Measurements from ENCODE around the gene NPB. TPM values are rescaled to one million over a fixed set of nuclear protein-coding genes. Genes with fewer than 3 reads are reported as not detected.

Gene NPB
- total and polyA plus RNA-seq, 12 donors: 0.07 to 2.5 (median 0.35) TPM; not detected in 4

DNA sequence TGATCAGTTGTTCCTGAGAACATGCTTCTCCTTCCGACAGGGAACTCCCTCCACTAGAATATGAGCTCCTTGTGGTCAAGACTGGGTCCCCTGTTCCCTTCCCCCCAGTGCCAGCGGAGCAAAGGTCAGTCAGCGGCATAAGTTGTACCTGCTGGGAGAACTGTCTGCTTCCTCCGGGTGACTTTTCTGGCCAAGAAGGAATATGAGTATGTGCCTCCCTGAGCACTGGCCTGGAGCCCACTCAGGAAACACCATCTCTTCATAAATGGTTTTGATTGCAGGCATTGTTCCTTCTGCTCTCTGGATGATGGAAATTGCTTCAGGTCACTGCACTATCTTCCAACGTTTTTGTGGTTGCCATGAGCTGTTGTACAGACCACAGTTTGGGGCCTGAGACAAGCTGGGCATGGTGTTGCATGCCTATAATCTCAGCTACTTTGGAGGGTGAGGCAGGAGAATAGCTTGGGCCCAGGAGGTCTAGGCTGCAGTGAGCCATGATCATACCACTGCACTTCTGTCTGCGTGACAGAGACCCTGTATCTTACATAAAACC lies 38.8 kb upstream of the NPB start:
- H3K36me3 ChIP-seq (replicated peaks in 1 of 2): peaks cover 0 to 15% of the 10 kb centered on the region in 2 donors
- peak overlapping the region in 2 of 5 donors; percentile 15 to 99 for H3K27ac ChIP-seq
- WGBS, 4 donors: 72 to 83% (median 79%) methylated on average over 6 of the region's 6 CpGs
- TF ChIP-seq, protein P1, sequence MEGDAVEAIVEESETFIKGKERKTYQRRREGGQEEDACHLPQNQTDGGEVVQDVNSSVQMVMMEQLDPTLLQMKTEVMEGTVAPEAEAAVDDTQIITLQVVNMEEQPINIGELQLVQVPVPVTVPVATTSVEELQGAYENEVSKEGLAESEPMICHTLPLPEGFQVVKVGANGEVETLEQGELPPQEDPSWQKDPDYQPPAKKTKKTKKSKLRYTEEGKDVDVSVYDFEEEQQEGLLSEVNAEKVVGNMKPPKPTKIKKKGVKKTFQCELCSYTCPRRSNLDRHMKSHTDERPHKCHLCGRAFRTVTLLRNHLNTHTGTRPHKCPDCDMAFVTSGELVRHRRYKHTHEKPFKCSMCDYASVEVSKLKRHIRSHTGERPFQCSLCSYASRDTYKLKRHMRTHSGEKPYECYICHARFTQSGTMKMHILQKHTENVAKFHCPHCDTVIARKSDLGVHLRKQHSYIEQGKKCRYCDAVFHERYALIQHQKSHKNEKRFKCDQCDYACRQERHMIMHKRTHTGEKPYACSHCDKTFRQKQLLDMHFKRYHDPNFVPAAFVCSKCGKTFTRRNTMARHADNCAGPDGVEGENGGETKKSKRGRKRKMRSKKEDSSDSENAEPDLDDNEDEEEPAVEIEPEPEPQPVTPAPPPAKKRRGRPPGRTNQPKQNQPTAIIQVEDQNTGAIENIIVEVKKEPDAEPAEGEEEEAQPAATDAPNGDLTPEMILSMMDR (IDR thresholded peaks at IDR 0.05): no peak
- TF ChIP-seq POLR2A (IDR thresholded peaks at IDR 0.05): no peak
- no peak overlapping the region for H3K4me3 ChIP-seq
- peaks cover 36 to 43% of the 10 kb centered on the region in 2 donors for H3K4me1 ChIP-seq (replicated peaks in 1 of 2)
- no peaks in the 10 kb centered on the region for H3K27me3 ChIP-seq
- intact Hi-C loops (cut with DNase I): no loop called here
- DNase-seq: no peak
- no peaks in the 10 kb centered on the region for H3K9me3 ChIP-seq (replicated peaks in 1 of 3)

DNA sequence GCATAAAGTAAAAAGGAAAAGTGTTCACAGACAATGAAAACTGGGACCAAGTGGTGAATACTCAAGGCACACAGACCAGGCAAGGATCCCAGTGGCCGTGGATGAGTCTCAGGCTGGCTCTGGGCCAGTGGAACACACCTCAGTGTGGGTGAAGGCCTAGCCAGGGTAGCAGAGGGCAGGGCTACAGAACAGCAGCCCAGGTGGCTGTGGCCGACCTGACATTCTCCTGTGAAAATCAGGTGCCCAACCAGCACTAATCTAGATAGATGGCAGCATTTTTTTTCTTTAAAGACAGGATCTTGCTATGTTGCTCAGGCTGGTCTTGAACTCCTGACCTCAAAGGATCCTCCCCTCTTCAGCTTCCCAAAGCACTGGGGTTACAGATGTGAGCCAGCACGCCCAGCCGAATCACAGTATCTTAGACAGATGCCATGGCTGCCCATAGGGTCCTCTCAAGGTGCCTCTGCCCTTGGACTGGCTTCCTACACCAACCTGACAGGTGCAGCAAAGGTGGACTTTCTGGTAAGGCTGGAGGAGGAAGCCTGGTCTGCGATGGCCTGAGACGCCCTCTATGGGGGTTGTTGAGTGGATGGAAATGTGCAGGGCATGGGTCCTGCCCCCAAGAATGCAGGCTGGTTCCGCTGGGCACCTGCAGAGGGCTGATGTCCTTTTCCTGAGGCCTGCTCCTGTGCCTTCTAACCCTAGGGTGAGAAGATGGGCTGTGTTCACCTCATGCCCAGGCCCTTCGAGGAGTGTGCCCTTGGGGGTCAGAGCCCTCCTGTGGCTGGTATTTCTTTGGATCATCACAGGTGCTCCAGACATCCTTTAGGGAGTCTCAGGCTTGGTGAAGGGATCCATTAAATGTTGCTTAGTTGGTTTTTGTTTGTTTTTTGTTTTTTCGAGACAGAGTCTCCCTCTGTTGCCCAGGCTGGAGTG lies 37.9 kb upstream of the NPB start:
- 74 to 78% (median 77%) methylated on average over 8 to 9 of the region's 9 CpGs for WGBS, 4 donors
- intact Hi-C loops (cut with DNase I): no loop called here
- peaks cover 28 to 43% of the 10 kb centered on the region in 2 donors for H3K4me1 ChIP-seq (replicated peaks in 1 of 2)

DNA sequence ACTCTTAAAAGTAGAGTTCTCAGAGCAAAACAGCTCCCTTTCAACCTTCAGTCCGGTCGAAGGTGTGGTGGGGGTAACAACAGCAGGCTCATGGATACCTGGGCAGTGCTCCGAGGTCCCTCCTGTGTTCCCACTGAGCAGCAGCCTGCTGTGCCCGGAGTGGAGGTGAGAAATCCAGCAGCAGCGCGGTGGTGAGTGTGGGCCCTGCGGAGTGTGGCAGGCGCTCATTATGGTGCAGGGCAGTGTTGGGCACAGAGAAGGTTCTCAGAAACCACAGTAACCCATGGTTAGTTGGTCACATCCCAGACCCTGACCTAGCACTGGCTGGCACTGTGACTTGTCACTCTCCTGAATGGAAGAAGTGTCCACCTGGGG lies 36.7 kb upstream of the NPB start:
- peaks cover 0 to 25% of the 10 kb centered on the region in 2 donors for H3K36me3 ChIP-seq (replicated peaks in 1 of 2)
- peak in 1 of 7 donors; percentile 29 for DNase-seq
- H3K9me3 ChIP-seq (replicated peaks in 1 of 3): no peaks in the 10 kb centered on the region
- no peak overlapping the region for H3K27ac ChIP-seq
- WGBS, 4 donors: 91 to 95% (median 92%) methylated on average over 7 to 8 of the region's 8 CpGs
- no peaks in the 10 kb centered on the region for H3K27me3 ChIP-seq
- peaks cover 28 to 50% of the 10 kb centered on the region in 2 donors for H3K4me1 ChIP-seq (replicated peaks in 1 of 2)
- TF ChIP-seq POLR2A (IDR thresholded peaks at IDR 0.05): no peak
- TF ChIP-seq, protein P1 (IDR thresholded peaks at IDR 0.05): no peak
- intact Hi-C loops (cut with DNase I): no loop called here
- no peak overlapping the region for H3K4me3 ChIP-seq

More for the DNA sequence above, 37.9 kb upstream of the NPB start:
- DNase-seq: peak in 1 of 7 donors; percentile 42
- H3K4me3 ChIP-seq: no peak overlapping the region
- H3K9me3 ChIP-seq (replicated peaks in 1 of 3): no peaks in the 10 kb centered on the region
- H3K27ac ChIP-seq: peak overlapping the region in 2 of 5 donors; percentile 15 to 99
- H3K27me3 ChIP-seq: no peaks in the 10 kb centered on the region
- TF ChIP-seq, protein P1 (IDR thresholded peaks at IDR 0.05): no peak
- TF ChIP-seq POLR2A (IDR thresholded peaks at IDR 0.05): no peak
- H3K36me3 ChIP-seq (replicated peaks in 1 of 2): peaks cover 0 to 16% of the 10 kb centered on the region in 2 donors

DNA sequence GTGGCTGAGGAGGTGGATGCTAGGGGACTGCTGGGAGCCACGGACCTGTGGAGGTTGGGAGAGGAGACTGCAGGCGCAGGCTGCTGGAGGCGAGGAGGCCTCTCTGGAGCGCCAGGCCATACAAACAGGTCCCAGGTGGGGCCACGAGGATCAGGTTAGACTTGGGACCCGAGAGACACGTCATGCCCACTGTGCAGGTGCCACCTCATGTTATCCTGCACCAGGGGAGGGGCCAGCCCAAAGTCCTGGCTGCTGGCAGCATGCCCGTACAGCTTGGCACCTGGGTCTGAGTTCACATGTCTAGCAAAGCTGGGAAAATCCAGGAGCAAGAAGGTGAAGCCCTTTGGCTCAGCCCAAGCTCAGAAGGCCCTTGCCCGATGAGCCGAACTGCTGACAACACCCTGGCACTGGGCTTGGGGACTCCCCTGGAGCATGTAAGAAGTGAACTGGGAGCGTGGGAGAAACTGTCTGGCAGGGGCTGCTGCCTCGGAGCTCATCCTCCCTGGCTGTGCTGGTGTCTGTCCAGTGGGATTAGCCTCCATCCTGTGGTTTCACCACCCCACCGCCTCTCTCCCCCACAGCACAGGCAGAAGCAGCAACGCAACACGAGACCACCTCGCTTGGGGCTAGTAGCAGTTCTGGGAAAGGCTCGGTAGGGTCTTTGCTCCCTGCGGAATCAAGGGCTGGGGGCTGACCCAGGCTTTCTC lies 36.2 kb upstream of the NPB start:
- Histone ChIP-seq H3K4me3 (no peak overlapping the region), H3K36me3 (replicated peaks in 1 of 2) (peaks cover 0 to 25% of the 10 kb centered on the region in 2 donors), H3K27ac (peak overlapping the region in 2 of 5 donors; percentile 99 to 100), H3K9me3 (replicated peaks in 1 of 3) (no peaks in the 10 kb centered on the region), H3K4me1 (replicated peaks in 1 of 2) (peaks cover 28 to 50% of the 10 kb centered on the region in 2 donors), H3K27me3 (no peaks in the 10 kb centered on the region)
- WGBS, 4 donors: 68 to 79% (median 77%) methylated on average over 9 to 18 of the region's 18 CpGs
- intact Hi-C loops (cut with DNase I): no loop called here
- TF ChIP-seq, protein P1 (IDR thresholded peaks at IDR 0.05): no peak
- no peak for TF ChIP-seq POLR2A (IDR thresholded peaks at IDR 0.05)
- peak in 2 of 7 donors; percentile 54 to 78 for DNase-seq

All from adrenal gland (tissue), 12 donors.